Tibial nerve (tissue), 4 donors: ENCODE data around the gene ZSWIM7.

Experiments
- CTCF ChIP-seq, 5 experiments: fragments of 200-600 bp in 3 of 5; fragments of 450-650 bp in 2 of 5; sonication (generic) in 3 of 5; IDR thresholded peaks; one replicate each; pipeline ENCODE4 v1.5.1; 2016 to 2019; ENCODE audit warnings: antibody characterized with exemption in 5 of 5, mild to moderate bottlenecking in 3 of 5, moderate library complexity in 2 of 5
- EP300 ChIP-seq, 2 donors: sonication (generic); formaldehyde crosslinking; IDR thresholded peaks; one replicate each; pipeline ENCODE4 v1.6.1; 2017; ENCODE audit warnings: antibody characterized with exemption in 2 of 2, mild to moderate bottlenecking in 1 of 2
- POLR2A ChIP-seq, 2 donors: fragments of 450-650 bp; IDR thresholded peaks; one replicate each; pipeline ENCODE4 v1.6.1; 2017; ENCODE audit warnings: antibody characterized with exemption in 2 of 2, mild to moderate bottlenecking in 2 of 2, moderate library complexity in 2 of 2

- TF ChIP-seq CTCF (IDR thresholded peaks at IDR 0.05) (no peak), POLR2A (IDR thresholded peaks at IDR 0.05) (no peak), EP300 (IDR thresholded peaks at IDR 0.05) (no peak)
These were observed 46.4 kb downstream of the ZSWIM7 start for GRCh38 chr17:15952916-15953790.
